NCI-H2107 (cell line): ENCODE measurements around the gene RNH1.

Experiments used
- DNase-seq: peaks from one replicate; lab custom pipeline; 2025; lab: John Stamatoyannopoulos, UW

Gene RNH1

DNA sequence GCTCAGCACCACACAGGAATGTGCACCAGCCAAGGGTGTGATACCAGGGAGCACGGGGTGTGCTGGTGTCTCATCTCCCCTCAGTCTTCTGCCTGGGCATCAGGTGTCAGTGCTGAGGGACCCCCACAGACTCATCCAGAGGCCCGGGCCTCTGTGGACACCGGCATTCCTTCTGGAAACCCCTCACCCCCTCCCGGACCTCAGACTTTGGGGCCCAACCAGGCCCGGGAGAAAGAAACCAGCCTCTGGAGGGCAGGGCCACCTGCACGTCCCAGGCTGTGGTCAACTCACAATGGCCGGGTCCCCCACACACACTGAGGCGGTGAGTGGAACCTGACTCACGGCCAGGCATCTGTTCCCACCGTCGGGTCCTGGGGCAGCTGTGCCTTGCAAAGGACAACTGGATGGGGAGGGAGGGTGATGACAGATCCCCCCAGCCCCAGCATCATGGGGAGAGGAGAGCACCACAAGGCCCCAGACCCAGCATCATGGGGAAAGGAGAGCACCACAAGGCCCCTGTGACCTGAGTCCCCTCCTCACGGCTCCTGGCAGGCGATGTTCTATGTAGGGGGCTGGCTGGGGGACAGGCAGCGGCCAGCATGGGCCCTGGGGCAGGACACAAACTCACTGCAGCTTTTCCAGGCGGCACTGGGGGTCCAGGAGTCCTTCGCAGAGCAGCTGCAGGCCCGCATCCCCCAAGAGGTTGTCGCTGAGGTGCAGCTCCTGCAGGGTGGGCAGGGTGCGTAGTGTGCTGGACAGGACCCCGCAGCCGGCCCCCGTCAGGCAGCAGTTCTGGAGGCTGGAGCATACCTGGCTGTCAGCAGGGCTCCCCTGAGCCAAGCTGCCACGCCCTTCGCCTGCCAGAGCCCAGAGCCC, 7.6 kb downstream of the RNH1 start:
- no peak for DNase-seq

DNA sequence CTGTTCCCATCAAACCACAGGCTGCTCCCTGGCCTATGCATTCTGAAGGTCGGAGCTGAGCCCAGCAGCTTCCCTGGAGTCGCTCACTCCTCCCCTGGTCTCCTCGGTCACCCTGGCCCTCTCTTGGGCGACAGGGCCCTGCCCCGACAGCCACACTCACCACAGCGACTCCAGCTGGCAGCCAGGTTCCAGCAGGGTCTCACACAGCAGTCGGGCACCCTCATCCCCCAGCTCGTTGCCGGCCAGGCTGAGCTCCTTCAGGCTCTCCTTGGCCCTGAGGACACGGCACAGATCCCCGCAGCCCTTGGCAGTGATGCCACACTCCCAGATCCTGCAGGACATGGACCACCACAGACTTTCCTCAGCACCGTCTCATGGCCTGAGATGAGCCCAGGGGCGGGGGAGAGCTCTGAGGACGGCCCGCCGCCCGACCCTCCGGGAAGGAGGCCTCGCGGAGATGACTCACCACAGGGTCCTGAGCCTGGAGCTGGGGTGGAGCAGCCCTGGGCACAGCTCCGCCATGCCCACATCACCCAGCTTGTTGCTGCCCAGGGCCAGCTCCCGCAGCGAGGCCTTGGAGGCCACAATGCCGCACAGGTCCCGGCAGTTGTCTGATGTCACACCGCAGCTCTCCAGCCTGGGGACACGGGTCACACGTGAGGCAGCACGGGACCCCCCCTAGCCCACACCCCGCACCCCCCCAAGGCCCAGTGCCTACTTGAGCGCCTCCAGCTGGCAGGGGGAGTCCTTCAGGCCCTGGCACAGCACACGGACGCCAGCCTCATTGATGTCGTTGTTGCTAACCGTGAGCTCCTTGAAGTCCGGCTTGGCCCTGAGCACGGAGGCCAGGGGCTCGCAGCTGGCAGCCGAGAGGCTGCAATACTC, 8.5 kb downstream of the RNH1 start:
- DNase-seq: no peak

DNA sequence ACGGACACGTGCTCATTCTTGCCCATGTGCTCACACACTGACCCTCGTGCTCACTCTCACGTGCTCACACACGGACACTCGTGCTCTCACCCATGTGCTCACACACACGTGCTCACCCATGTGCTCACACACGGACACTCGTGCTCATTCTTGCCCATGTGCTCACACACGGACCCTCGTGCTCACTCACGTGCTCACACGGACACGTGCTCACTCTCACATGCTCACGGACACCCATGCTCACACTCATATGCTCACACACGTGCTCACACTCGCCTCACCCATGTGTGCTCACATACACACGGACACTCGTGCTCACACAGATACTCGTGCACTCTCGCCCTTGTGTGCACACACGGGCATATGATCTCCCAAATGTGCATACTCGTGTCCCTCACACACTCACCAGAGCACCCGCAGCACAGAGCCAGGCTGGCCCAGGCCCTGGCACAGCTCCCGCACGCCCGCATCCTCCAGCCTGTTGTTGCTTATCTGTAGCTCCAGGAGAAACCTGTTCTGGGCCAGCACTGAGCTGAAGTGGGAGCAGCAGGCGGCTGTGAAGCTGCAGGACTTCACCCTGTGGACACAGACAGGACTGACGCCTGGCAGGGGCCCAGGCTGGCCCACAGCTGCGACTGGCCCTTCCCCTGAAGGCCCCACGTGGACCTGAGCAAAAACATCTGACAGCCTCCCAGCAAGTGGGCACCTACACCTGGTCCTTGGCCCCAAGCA, 9.3 kb downstream of the RNH1 start:
- no peak for DNase-seq

DNA sequence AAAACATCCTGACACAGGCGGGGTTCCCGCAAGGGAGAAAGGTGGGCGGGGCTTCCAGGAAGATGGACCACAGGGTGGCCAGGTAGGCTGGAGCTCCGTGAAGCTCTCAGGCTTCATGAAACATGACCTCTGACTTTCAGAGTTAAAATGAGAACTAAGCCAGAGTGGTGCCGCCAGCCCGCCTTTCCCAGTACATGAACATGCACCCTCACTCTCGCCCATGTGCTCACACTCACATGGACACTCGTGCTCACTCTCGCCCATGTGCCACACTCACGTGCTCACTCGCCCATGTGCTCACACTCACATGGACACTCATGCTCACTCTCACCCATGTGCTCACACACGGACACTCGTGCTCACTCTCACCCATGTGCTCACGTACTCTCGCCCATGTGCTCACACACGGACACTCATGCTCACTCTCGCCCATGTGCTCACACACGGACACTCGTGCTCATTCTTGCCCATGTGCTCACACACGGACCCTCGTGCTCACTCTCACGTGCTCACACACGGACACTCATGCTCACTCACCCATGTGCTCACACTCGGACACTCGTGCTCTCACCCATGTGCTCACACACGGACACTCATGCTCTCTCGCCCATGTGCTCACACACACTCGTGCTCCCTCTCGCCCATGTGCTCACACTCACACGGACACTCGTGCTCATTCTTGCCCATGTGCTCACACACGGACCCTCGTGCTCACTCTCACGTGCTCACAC, 10.0 kb downstream of the RNH1 start:
- DNase-seq: no peak

DNA sequence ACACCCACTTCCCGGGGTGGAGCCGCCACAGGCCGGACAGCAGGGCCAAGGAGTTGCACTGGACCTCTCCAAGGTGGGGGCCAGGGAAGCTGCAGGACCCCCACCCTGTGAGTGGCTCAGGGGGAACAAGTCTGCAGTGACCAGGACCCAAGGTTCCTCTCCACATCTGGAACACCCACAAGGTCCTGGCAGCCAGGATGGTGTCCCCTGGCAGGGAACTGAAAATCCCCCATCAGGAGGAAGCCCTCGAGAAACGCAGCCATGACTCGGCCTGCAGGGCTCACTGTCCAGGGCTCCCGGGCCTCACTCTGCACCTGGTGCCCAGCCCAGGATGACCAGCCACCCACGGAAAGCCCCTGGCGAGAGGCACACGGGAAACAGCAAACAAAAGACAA, 11.5 kb downstream of the RNH1 start:
- no peak for DNase-seq

DNA sequence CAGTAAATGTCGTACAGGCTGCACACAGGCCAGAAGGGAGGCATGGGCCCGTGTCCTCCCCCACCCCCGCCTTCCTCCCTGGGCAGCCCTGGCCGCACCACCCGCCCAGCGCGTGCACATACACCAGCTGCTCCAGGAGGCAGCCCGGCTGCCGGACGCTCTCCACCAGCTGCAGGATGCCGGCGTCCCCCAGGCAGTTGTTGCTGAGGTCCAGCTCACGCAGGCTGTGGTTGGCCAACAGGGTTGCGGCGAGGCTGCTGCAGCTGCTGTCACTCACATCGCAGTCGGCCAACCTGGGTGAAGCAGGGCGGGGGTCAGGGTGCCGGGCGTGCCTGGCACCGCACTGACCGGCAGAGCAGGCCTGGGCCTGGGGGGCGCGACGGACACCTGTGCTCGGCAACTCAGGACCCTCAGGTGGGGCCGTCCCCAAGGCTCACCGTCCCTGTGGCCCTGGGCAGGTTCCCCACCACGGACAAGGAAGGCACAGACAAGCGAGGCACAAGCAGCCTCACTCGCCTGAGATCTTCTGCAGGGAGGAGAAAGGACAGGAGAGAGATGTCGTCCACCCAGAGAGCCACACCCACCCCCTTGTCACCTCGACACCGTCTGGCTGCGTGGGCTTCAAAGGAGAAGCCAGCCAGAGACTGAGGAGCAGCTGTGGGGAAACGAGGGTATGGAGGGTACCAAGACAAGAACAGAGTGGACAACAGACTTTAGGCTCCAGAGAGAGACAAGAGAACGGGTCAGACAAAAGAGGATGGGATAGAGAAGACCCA, 12.1 kb downstream of the RNH1 start:
- DNase-seq: no peak

DNA sequence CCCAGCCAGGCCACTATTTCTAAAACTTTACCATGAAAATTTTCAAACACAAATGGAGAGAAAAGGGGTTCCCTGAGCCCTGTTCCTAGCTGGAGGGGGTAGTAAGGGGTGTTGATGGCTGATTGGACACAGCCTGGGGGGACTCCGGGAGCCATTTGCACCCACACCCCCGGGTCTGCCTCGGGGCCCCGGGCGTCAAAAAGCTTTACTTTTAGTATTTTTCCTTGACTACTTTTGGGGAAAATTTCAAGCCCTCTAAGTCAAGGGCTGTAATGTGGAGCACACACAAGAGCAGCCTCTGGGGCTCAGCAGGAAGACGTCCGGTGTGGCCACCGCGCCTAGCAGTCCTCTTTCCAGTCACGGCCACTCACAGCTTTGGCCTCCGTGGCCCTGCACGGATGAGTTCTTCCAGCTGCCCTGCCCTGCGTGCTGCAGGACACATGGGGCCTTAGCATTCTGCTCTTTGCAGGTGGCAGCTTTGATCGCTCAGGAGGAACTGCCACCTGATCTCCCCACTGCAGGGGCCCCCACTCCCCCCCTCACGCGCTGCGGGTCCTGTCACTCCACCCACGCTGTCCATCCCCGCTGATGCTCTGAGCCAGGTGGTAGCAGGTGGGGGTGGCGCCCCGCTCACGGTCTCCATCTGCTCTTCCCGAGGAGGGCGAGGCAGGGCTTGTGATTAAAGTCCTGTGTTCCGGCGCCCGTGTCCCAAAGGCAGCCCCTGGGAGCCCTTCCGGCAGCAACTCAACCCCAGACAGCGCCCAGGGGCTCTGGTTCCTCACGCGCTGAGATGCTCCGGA, 14.4 kb downstream of the RNH1 start:
- no peak for DNase-seq

DNA sequence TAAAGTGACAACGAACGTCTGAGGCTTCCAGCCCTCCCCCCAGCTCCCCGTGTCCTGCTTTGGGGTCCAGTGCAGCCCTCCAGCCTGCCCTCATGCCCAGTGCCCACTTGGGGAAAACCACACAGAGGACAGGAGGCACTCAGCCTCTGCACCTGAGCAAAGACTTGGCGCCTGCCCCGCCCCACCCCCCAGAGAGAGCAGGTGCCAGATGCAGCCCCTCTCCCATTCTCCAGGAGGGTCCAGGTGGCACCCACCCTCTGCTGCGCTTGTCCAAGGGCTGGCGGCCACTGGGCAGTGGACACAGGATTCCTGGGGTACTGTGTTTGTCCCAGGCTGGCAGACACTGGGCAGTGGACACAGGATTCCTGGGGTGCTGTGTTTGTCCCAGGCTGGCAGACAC, 15.7 kb downstream of the RNH1 start:
- no peak for DNase-seq

DNA sequence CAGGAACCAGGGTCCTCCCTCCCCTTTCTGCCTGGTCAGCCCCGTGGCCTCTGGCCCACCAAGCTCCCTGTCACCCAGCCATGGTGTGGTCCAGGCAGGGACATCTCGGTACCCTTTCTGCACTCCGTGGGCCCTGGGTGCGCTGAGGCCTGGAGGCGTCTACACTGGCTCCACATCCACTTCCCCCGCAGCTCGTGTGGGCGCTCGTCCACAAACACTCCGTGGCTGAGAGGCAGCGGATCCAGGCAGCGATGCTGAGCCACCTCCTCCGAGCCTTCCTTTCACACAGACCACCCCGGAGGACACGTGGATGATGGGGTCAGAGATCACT, 16.1 kb downstream of the RNH1 start:
- DNase-seq: no peak

DNA sequence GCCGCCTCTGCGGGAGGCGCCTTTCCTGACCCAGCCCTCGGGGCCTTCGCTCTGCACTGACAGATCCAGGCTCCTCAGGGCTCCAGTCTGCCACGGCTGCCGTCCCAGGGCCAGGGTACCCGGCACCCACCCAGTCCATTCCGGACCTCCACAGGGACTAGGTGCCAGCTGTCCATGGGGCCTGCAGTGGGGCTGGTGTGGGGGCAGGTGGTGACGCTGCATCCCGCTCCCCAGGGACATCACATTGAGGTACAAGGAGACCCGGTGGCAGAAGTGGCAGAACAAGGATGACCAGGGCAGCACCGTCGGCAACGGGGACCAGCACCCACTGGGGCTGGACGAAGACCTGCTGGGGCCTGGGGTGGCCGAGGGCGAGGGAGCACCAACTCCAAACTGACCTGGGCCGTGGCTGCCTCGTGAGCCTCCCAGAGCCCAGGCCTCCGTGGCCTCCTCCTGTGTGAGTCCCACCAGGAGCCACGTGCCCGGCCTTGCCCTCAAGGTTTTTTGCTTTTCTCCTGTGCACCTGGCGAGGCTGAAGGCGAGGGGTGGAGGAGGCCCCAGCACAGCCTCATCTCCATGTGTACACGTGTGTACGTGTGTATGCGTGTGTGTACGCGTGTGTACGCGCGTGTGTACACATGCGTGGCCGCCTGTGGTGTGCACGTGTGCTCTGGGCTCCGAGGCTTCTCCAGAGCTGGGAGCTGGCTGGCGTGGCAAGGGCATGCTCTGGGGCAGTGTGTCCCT, 16.7 kb downstream of the RNH1 start:
- DNase-seq: no peak

DNA sequence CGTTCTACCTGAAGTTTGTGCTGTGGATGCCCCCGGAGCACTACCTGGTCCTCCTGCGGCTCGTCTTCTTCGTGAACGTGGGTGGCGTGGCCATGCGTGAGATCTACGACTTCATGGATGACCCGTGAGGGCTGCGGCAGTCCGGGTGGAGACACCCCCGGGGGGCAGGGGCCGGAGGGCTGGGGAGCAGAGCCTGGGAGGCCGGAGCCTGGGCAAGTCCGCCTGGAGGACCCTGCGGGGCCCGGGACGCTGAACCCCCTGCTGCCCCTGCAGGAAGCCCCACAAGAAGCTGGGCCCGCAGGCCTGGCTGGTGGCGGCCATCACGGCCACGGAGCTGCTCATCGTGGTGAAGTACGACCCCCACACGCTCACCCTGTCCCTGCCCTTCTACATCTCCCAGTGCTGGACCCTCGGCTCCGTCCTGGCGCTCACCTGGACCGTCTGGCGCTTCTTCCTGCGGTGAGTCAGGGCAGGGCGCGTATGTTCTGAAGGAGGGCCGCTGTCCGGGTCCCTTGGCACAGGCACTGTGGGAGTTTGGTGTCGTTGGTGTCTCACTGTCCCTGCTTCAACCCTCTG, 17.3 kb downstream of the RNH1 start:
- DNase-seq: no peak

DNA sequence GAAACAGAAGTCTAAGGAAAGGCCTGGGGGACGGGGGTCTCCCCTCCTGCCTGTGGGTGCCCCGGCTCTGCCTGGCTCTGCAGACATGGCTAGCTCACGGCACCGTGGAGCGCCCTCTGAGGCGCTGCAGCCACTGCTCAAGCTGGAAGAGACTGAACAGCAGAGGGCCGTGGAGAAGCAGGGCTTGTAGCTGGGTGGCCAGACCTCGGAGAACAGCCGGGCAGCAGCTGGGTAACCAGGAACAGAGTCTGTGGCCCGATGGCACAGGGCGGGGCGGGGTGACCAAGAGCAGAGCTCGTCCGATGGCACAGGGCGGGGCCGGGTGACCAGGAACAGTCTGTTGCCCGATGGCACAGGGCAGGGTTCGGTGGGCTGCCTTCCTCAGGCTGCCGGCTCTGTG, 18.1 kb downstream of the RNH1 start:
- DNase-seq: no peak

DNA sequence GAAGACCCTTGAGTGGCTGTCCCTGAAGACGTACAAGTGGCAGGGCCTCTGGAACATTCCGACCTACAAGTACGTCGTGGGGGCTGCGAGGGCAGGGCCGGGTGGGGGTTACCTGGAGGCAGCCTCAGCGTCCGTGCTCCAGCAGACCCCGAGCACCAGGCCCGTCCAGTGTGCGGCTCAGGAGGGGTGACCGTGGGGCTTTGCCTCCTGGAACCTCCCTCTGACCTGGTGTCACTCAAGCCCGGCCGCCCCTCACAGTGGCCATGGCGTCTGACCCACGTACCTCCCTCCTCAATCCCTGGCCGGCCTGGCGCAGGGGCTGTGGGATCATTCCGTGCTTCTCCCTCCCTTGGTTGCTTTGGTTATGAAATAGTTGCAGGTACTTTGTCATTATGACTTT, 18.5 kb downstream of the RNH1 start:
- no peak for DNase-seq

DNA sequence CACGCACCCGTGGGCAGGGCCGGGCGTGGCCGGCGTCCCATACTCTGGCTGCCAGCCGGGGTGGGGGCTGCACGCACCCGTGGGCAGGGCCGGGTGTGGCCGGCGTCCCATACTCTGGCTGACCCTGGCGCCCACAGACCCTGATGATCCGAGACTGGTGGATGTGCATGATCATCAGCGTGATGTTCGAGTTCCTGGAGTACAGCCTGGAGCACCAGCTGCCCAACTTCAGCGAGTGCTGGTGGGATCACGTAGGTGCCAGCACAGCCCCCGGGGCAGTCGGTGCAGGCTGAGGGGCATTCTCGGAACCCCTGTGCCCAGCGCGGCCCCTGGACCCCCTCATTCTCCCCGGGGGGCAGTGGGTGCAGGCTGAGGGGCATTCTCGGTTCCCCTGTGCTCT, 19.0 kb downstream of the RNH1 start:
- DNase-seq: no peak

DNA sequence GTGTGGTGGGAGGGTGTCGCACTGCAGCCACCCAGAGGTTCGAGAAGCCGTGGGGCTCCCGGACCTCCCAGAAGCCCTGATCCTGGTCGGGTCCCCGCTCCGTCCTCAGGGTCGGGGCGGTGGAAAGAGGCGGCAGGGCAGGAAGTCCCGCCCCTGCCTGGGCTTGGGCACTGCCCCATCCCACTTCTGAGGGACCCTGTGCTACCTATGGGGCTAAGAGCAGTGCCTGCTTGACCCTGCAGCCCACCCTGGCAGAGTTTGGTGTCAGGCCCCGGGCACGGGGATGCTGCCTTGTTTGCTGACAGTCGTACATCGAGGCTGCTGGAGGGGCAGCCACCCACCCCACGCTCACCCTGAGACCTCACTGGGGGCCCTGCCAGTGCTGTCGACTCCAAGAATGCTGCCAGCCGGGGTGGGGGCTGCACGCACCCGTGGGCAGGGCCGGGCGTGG, 19.4 kb downstream of the RNH1 start:
- DNase-seq: no peak

DNA sequence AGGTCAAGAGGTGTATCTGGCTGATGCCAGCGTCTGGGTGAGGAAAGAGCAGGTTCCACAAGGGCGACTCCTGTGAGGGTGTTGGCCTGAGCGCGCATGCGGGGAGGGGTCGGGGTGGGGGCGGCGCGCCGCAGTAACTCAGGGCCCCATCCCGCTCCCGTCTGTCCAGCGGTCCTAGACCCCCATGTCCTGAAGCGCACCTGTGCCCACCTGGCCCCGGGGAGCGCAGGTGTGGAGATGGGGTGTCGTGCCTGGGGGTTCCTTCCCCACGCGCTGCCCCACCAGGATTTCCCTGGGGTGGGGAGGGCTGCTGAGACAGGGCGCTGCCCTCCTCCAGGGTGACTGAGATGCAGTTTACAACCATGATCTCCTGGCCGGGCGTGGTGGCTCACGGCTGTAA, 20.9 kb downstream of the RNH1 start:
- no peak for DNase-seq

DNA sequence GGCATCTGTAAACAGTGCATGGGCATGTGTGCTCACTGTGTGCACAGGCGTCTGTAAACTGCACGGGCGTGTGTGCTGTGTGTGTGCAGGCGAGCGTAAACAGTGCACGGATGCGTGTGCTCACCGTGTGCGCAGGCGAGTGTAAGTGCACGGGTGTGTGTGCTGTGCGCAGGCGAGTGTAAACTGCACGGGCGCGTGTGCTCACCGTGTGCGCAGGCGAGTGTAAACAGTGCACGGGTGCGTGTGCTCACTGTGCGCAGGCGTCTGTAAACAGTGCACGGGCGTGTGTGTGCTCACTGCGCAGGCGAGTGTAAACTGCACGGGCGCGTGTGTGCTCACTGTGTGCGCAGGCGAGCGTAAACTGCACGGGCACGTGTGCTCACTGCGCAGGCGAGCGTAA, 22.4 kb downstream of the RNH1 start:
- no peak for DNase-seq

DNA sequence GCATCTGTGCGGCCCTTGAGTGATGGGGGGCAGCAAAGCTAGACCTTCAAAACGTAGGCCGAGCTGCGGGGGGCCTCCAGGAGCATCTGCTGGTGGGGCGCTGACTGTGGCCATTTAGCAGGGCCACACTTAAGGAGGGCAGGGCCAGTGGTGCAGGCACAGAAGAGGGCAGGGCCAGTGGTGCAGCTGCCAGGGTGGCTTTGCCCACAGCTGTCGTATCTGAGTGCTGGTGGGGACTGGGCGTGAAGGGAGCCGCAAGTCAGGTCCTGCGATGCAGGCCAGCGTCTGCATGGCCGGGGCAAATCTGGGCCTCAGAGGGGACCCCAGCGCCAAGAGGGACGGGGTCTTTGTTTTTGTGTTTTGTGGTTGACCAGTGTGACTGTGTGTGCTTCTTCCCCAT, 27.7 kb downstream of the RNH1 start:
- DNase-seq: no peak

DNA sequence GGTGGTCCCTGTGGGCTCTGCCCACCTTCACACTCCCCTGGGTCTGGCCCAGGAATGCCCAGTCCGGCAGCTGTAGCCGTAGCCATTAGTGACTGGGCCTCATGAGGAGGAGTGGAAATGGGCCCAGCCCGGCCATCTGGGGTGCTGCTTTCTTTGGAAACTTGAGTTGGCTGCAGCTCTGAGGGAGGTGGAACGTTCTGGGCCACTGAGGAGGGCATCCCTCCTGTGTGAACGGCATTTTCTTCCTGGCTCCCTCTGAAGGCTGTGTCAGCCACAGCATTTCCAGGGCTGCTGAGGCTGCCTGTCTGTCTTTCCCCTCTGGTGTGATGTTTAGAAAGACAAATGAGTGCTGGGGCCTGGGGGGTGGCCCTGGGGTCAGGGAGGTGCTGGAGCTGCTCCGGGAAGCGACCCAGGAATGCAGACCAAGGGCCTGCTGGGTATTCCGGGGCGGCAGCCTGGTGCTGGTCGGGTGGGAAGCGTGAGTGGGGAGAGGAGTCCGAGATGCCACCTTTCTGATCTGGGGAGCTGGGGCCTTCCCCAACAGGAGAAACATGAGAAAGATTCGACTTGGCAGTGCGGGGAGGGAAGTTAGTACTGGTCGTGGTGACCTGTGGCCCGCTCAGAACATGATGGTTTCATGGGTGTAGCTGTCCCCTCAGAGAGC, 29.9 kb downstream of the RNH1 start:
- DNase-seq: no peak
